IMR-90 (cell line): Measurements from ENCODE around the gene SLIT1. TPM values are rescaled to one million over a fixed set of nuclear protein-coding genes. Genes with fewer than 3 reads are reported as not detected.

ENCODE experiments used
- ATAC-seq: fragments of 200-7000 bp; cut with Tn5 transposase; 2 replicates; pipeline ENCODE4 v1.9.1; 2020; ENCODE audit warnings: low read depth, mild to moderate bottlenecking, moderate library complexity
- BruUV-seq: library from RNA; stranded (reverse); fragments of 400-500 nt; replicated peaks from 2 replicates; lab custom pipeline; 2021; lab: Mats Ljungman, UMichigan
- CTCF ChIA-PET: fragments of 300-600 bp; formaldehyde crosslinking; extraction: SDS; loops from one replicate; lab custom pipeline; 2021; ENCODE audit warnings: antibody characterized with exemption; lab: Yijun Ruan, JAX
- POLR2A ChIA-PET: fragments of 300-600 bp; sonication (Branson Sonifier 250); formaldehyde crosslinking; loops from one replicate; lab custom pipeline; 2022; ENCODE audit warnings: antibody characterized with exemption; ENCODE audit not compliant: unreplicated experiment; lab: Charles Lee
- DNase-seq: peaks from one replicate; pipeline ENCODE4 v3.0.0; 2013
- H2AFZ ChIP-seq: replicated peaks from 2 replicates; pipeline ENCODE3; 2013; ENCODE audit warnings: low read length, mild to moderate bottlenecking; ENCODE audit not compliant: poor library complexity
- H2AK5ac ChIP-seq: 2 replicates; pipeline ENCODE4 v1.6.1; 2013; ENCODE audit warnings: low read depth, low read length, inconsistent platforms
- H2AK9ac ChIP-seq: replicated peaks from 2 replicates; pipeline ENCODE3; 2013; ENCODE audit warnings: mild to moderate bottlenecking, low read depth, low read length, moderate library complexity; ENCODE audit not compliant: poor library complexity
- H2BK120ac ChIP-seq: 2 replicates; pipeline ENCODE4 v1.6.1; 2013; ENCODE audit warnings: low read depth, low read length, inconsistent platforms
- H2BK15ac ChIP-seq: 3 replicates; pipeline ENCODE4 v1.6.1; 2013; ENCODE audit warnings: low read depth, low read length, inconsistent platforms
- H2BK20ac ChIP-seq: 2 replicates; pipeline ENCODE4 v1.6.1; 2013; ENCODE audit warnings: low read depth, mild to moderate bottlenecking, inconsistent platforms, low read length, moderate library complexity
- H2BK5ac ChIP-seq: 2 replicates; pipeline ENCODE4 v1.6.1; 2013; ENCODE audit warnings: mild to moderate bottlenecking, low read depth, low read length, inconsistent platforms; ENCODE audit not compliant: poor library complexity, severe bottlenecking
- H3K14ac ChIP-seq: replicated peaks from 2 replicates; pipeline ENCODE4 v1.6.1; 2013; ENCODE audit warnings: low read depth, low read length, inconsistent platforms
- H3K18ac ChIP-seq: 2 replicates; pipeline ENCODE4 v1.6.1; 2013; ENCODE audit warnings: low read depth, low read length, control low read depth
- H3K23ac ChIP-seq: 2 replicates; pipeline ENCODE4 v1.6.1; 2013; ENCODE audit warnings: low read depth, low read length, inconsistent platforms
- H3K27ac ChIP-seq: 2 replicates; pipeline ENCODE4 v1.5.1; 2013; ENCODE audit warnings: mild to moderate bottlenecking, control low read depth, low read length; ENCODE audit not compliant: insufficient read depth
- H3K27me3 ChIP-seq: 2 replicates; pipeline ENCODE4 v1.6.1; 2013; ENCODE audit warnings: low read length; ENCODE audit not compliant: control insufficient read depth, insufficient read depth
- H3K36me3 ChIP-seq: 2 replicates; pipeline ENCODE4 v1.6.1; 2013; ENCODE audit warnings: low read length, mixed read lengths; ENCODE audit not compliant: control insufficient read depth, insufficient read depth
- H3K4ac ChIP-seq: 2 replicates; pipeline ENCODE4 v1.6.1; 2013; ENCODE audit warnings: low read depth, low read length, inconsistent platforms
- H3K4me1 ChIP-seq: 2 replicates; pipeline ENCODE4 v1.6.1; 2013; ENCODE audit warnings: low read length, mixed read lengths; ENCODE audit not compliant: control insufficient read depth, insufficient read depth
- H3K4me2 ChIP-seq: 2 replicates; pipeline ENCODE4 v1.6.1; 2013; ENCODE audit warnings: low read depth, mild to moderate bottlenecking, control low read depth, low read length, moderate library complexity
- H3K4me3 ChIP-seq: 2 replicates; pipeline ENCODE4 v1.5.1; 2013; ENCODE audit warnings: low read depth, mild to moderate bottlenecking, control low read depth, low read length, moderate library complexity; ENCODE audit not compliant: insufficient read depth
- H3K56ac ChIP-seq: 2 replicates; pipeline ENCODE4 v1.6.1; 2013; ENCODE audit warnings: low read length, inconsistent platforms; ENCODE audit not compliant: insufficient read depth; ENCODE audit errors: extremely low read depth
- H3K79me1 ChIP-seq, 2 experiments: 2 replicates each; pipeline ENCODE4 v1.6.1; 2013; ENCODE audit warnings: low read length in 2 of 2, inconsistent platforms in 1 of 2, low read depth in 1 of 2
- H3K9ac ChIP-seq: 2 replicates; pipeline ENCODE4 v1.6.1; 2013; ENCODE audit warnings: low read depth, low read length, control low read depth
- H3K9me1 ChIP-seq: 2 replicates; pipeline ENCODE4 v1.6.1; 2013; ENCODE audit warnings: low read length, inconsistent platforms; ENCODE audit not compliant: insufficient read depth
- H3K9me3 ChIP-seq: 2 replicates; pipeline ENCODE4 v1.6.1; 2013; ENCODE audit warnings: low read length; ENCODE audit not compliant: control insufficient read depth, insufficient read depth
- H4K20me1 ChIP-seq: 2 replicates; pipeline ENCODE4 v1.6.1; 2013; ENCODE audit warnings: low read length, inconsistent platforms; ENCODE audit not compliant: insufficient read depth
- H4K5ac ChIP-seq: 2 replicates; pipeline ENCODE4 v1.6.1; 2013; ENCODE audit warnings: mild to moderate bottlenecking, low read depth, low read length, control low read depth
- H4K8ac ChIP-seq, 2 experiments: 2 replicates each; pipeline ENCODE4 v1.6.1; 2013; ENCODE audit warnings: low read depth in 2 of 2, low read length in 2 of 2, control low read depth in 1 of 2, inconsistent platforms in 1 of 2
- H4K91ac ChIP-seq: 2 replicates; pipeline ENCODE4 v1.6.1; 2013; ENCODE audit warnings: low read depth, low read length, inconsistent platforms; ENCODE audit not compliant: insufficient read depth
- BHLHE40 ChIP-seq: fragments of 150-350 bp; IDR thresholded peaks from 2 replicates; pipeline ENCODE4 v1.6.1; 2016; ENCODE audit warnings: mild to moderate bottlenecking, low read depth, low read length
- CHD1 ChIP-seq: IDR thresholded peaks from 2 replicates; pipeline ENCODE4 v1.6.1; 2012; ENCODE audit warnings: low read depth, low read length, improper control_type of control experiment
- CTCF ChIP-seq: conservative IDR thresholded peaks from 2 replicates; pipeline ENCODE4 v1.5.1; 2012; ENCODE audit warnings: mild to moderate bottlenecking, low read depth, low read length, improper control_type of control experiment
- MAFK ChIP-seq: IDR thresholded peaks from 2 replicates; pipeline ENCODE4 v1.6.1; 2012; ENCODE audit warnings: low read depth, low read length, improper control_type of control experiment
- MXI1 ChIP-seq: IDR thresholded peaks from 2 replicates; pipeline ENCODE4 v1.6.1; 2012; ENCODE audit warnings: low read depth, mild to moderate bottlenecking, low read length, moderate library complexity, borderline replicate concordance
- NFE2L2 ChIP-seq: fragments of 150-350 bp; IDR thresholded peaks from 2 replicates; pipeline ENCODE4 v1.6.1; 2016; ENCODE audit warnings: low read depth, mild to moderate bottlenecking, low read length
- SMC3 ChIP-seq: fragments of 150-350 bp; IDR thresholded peaks from 2 replicates; pipeline ENCODE4 v1.6.1; 2016; ENCODE audit warnings: low read depth, mild to moderate bottlenecking, antibody characterized with exemption, low read length, moderate library complexity
- dilution Hi-C: fragments of 300-500 bp; cut with HindIII; formaldehyde crosslinking; loops from one replicate; pipeline ENCODE4 v1.14.3; 2018; ENCODE audit warnings: low sequenced_read_pairs; ENCODE audit not compliant: unreplicated experiment
- in situ Hi-C: fragments of 300-500 bp; cut with MboI; formaldehyde crosslinking; loops from 3 replicates; pipeline ENCODE4 v1.14.3; 2019; ENCODE audit warnings: low sequenced_read_pairs, inconsistent platforms, mixed read lengths
- intact Hi-C: fragments of 100-400 bp; cut with micrococcal nuclease; formaldehyde crosslinking; loops from 2 replicates; pipeline ENCODE4 v1.10.0; 2022
- polyA plus RNA-seq, 3 experiments: library from polyadenylated mRNA; depleted of rRNA; stranded (reverse); fragments of >200 nt; gene quantifications; 2 replicates each; pipeline ENCODE4 v1.2.3, GENCODE V29; 2012; ENCODE audit warnings: low replicate concordance in 1 of 3
- total RNA-seq: library from RNA; depleted of rRNA; stranded (reverse); fragments of >200 nt; gene quantifications from 2 replicates; pipeline ENCODE4 v1.2.3, GENCODE V29; 2012

SLIT1 gene
- total and polyA plus RNA-seq, 2 of the 4 experiments (the other 2 are of a cell fraction) = under 0.01 TPM

GRCh38 chr10:97174941-97175340, 10.8 kb downstream of the SLIT1 start:
- Histone ChIP-seq H3K27ac (no peak overlapping the region), H3K18ac (no peak overlapping the region), H2BK20ac (no peak overlapping the region), H3K36me3 (no peaks in the 10 kb centered on the region), H2AK9ac (no peak overlapping the region), H3K4me2 (no peak overlapping the region), H3K4me1 (no peaks in the 10 kb centered on the region), H2BK15ac (no peak overlapping the region), H4K8ac (no peak overlapping the region), H3K27me3 (peaks cover 52% of the 10 kb centered on the region), H2AK5ac (no peak overlapping the region), H4K91ac (no peak overlapping the region), H4K20me1 (no peaks in the 10 kb centered on the region), H3K56ac (no peak overlapping the region), H4K5ac (no peak overlapping the region), H3K4me3 (no peak overlapping the region), H2BK5ac (no peak overlapping the region), H2AFZ (no peak overlapping the region), H3K79me1 (no peaks in the 10 kb centered on the region), H3K23ac (no peak overlapping the region), H3K14ac (no peak overlapping the region), H3K9me1 (no peaks in the 10 kb centered on the region), H3K9me3 (no peaks in the 10 kb centered on the region), H3K4ac (no peak overlapping the region), H3K9ac (no peak overlapping the region), H2BK120ac (no peak overlapping the region)
- DNase-seq (no peak), ATAC-seq (no peak)
- no peak for TF ChIP-seq CTCF
- no peak for TF ChIP-seq BHLHE40
- no peak for TF ChIP-seq MXI1
- no peak for TF ChIP-seq MAFK
- no peak for TF ChIP-seq CHD1
- no peak for TF ChIP-seq SMC3
- TF ChIP-seq NFE2L2 = no peak
- POLR2A ChIA-PET = no interaction called here
- in situ Hi-C loops (no loop called here), dilution Hi-C loops (no loop called here), intact Hi-C loops (no loop called here)
- BruUV-seq = no TSS peak
- CTCF ChIA-PET = no interaction called here
